GM06990 (cell line): ENCODE results near the gene HIVEP1.

Experiments
- DNase-seq: peaks from one replicate; pipeline ENCODE4 v3.0.0-alpha.2; 2011; ENCODE audit not compliant: insufficient read length; ENCODE audit errors: extremely low read depth
- H3K27me3 ChIP-seq: replicated peaks from 2 replicates; pipeline ENCODE4 v1.6.0; 2011; ENCODE audit warnings: low read length; ENCODE audit not compliant: control insufficient read depth, insufficient read depth
- H3K36me3 ChIP-seq: 2 replicates; pipeline ENCODE4 v1.5.1; 2011; ENCODE audit warnings: low read length; ENCODE audit not compliant: control insufficient read depth, insufficient read depth
- H3K4me3 ChIP-seq: replicated peaks from 2 replicates; pipeline ENCODE4 v1.5.1; 2011; ENCODE audit warnings: low read depth, mild to moderate bottlenecking, control low read depth, low read length
- TF ChIP-seq, protein P1 (sequence below): IDR thresholded peaks from 2 replicates; pipeline ENCODE4 v1.5.1; 2011; ENCODE audit warnings: low read length, control low read depth, mild to moderate bottlenecking, inconsistent platforms; ENCODE audit not compliant: insufficient read depth, poor library complexity, severe bottlenecking

Gene HIVEP1

DNA sequence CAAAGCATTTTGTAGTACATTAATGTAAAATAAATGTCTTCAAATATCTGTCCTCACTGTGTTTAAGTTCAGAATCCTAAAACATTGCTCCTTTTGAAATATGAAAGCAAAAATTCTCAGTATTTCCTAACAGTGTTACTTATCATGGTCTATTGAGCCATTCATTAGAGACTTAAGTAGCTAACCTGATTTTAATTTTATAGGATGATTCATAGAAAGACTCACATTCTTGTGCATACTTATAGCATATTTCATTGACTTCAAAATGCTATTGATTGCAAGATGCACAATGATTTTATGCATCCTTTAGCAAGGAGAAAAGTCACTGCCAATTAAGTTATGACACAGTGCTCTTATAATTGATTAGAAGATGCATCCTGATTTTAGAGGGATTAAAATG lies 85.7 kb downstream of the HIVEP1 start:
- H3K27me3 ChIP-seq, result no peaks in the 10 kb centered on the region
- H3K36me3 ChIP-seq, result peaks cover under 1% of the 10 kb centered on the region
- TF ChIP-seq, protein P1, sequence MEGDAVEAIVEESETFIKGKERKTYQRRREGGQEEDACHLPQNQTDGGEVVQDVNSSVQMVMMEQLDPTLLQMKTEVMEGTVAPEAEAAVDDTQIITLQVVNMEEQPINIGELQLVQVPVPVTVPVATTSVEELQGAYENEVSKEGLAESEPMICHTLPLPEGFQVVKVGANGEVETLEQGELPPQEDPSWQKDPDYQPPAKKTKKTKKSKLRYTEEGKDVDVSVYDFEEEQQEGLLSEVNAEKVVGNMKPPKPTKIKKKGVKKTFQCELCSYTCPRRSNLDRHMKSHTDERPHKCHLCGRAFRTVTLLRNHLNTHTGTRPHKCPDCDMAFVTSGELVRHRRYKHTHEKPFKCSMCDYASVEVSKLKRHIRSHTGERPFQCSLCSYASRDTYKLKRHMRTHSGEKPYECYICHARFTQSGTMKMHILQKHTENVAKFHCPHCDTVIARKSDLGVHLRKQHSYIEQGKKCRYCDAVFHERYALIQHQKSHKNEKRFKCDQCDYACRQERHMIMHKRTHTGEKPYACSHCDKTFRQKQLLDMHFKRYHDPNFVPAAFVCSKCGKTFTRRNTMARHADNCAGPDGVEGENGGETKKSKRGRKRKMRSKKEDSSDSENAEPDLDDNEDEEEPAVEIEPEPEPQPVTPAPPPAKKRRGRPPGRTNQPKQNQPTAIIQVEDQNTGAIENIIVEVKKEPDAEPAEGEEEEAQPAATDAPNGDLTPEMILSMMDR, result no peak
- DNase-seq, result no peak
- no peak overlapping the region for H3K4me3 ChIP-seq

DNA sequence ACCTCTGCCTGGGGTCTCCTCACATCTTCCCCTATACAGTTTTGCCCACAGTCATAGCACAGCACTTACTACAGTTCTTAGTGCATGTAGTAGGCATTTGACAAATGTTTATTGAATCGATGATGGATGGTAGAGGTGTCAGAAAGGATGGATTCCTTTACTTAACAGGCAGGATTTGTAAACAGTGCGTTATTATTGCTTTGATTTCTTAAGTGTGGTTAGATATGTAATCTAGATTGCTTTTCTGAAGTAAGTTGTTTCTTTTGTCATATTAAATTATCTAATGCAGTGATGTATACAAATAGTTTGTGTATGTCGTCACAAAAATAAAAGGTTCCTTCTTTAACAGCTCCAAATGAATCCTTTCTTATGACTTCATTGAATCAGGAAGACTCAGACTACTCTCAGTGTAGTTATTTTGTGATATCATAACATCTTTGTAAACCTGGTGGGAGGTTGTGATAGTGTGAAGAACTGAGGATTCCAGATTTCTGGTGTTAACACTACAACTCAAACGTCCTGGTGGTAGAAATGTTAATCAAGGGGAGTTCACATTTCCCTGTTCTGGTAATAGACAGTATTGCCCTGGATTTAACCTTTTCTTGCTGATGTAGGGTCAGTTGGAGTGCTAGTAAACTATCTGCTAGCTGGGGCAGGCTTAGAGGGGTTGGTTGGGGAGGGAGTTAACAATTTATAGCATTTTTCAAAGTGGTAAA lies 87.7 kb downstream of the HIVEP1 start:
- TF ChIP-seq, protein P1, result no peak
- H3K27me3 ChIP-seq, result no peaks in the 10 kb centered on the region
- H3K4me3 ChIP-seq, result no peak overlapping the region
- DNase-seq, result no peak
- H3K36me3 ChIP-seq, result no peaks in the 10 kb centered on the region; the same call in none of the 2 replicates

DNA sequence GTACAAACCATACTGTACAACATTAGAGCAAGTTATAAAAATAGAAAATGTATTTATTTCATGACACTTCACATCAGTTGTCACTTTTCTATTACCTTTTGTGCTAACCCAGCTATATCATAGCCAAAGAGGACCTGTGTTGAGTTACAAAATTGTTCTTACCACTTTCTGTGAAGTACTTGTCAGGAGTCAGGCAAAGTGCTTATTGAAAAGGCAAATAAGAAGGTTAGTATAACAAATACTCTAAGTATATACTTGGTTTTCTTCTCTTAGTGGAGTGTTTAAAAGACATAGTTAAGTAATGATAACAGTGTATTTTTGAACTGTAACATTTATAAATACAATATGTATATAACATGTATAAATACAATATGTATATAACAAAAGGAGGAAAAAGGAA lies 88.9 kb downstream of the HIVEP1 start:
- Histone ChIP-seq H3K4me3 (no peak overlapping the region), H3K27me3 (no peaks in the 10 kb centered on the region), H3K36me3 (no peaks in the 10 kb centered on the region; the same call in none of the 2 replicates)
- no peak for DNase-seq
- TF ChIP-seq, protein P1, result no peak

DNA sequence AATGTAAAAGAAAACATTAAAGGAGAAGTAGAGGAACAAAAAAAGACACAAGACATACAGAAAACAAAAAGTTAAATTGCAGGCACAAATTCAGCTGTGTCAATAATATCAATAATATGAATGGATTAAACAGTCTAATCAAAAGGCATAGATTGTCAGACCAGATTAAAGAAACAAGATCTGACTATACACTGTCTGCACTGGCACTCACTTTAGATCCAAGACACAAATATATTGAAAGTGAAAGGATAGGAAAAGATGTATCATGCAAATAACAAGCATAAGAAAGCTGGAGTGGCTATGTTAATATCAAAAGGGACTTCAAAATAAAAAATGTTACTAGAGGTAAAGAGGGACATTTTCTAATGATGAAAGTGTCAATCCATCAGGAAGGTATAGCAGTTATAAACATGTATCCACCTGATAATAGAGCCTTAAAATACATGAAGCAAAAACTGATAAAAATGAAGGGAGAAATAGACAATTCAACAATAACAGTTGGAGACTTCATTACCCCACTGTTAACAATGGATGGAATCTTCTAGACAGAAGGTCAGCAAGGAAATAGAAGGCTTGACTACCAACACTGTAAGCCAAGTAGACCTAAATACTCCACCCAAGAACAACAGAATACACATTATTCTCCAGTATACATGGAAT lies 89.7 kb downstream of the HIVEP1 start:
- no peaks in the 10 kb centered on the region for H3K27me3 ChIP-seq
- no peak overlapping the region for H3K4me3 ChIP-seq
- TF ChIP-seq, protein P1, result no peak
- H3K36me3 ChIP-seq, result no peaks in the 10 kb centered on the region; the same call in none of the 2 replicates
- no peak for DNase-seq

DNA sequence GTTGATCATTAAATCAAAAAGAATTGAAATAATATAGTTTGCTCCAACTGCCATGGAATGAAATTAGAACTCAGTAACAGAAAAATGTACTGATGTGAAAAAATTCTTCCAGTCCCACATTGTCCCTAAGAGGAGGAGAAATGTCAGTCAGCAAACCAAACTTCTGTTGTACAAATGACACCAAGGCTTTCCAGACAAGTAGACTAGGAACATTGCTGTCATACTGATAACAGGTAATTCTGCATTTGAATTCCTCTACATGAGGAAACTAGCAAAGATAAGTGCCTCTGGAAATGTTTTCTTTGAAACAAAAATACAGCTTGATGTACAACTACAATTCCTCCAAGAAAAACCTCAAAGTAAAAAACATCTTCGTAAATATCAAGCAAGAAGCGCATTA lies 90.2 kb downstream of the HIVEP1 start:
- Histone ChIP-seq H3K27me3 (no peaks in the 10 kb centered on the region), H3K36me3 (no peaks in the 10 kb centered on the region; the same call in none of the 2 replicates), H3K4me3 (no peak overlapping the region)
- TF ChIP-seq, protein P1, result no peak
- no peak for DNase-seq
